ENCODE measurements around the gene PRXL2B. TPM values are rescaled to one million over a fixed set of nuclear protein-coding genes. Genes with fewer than 3 reads are reported as not detected.
A peak's percentile ranks its signal among the peaks of the same experiment; 100 is the strongest.

The PRXL2B gene
- total and polyA plus RNA-seq, 10 of the 15 experiments (the other 5 are each of a cell fraction or from before 2014, with no cell fraction given) = 0.44 to 5.6 (median 4.0) TPM

DNA sequence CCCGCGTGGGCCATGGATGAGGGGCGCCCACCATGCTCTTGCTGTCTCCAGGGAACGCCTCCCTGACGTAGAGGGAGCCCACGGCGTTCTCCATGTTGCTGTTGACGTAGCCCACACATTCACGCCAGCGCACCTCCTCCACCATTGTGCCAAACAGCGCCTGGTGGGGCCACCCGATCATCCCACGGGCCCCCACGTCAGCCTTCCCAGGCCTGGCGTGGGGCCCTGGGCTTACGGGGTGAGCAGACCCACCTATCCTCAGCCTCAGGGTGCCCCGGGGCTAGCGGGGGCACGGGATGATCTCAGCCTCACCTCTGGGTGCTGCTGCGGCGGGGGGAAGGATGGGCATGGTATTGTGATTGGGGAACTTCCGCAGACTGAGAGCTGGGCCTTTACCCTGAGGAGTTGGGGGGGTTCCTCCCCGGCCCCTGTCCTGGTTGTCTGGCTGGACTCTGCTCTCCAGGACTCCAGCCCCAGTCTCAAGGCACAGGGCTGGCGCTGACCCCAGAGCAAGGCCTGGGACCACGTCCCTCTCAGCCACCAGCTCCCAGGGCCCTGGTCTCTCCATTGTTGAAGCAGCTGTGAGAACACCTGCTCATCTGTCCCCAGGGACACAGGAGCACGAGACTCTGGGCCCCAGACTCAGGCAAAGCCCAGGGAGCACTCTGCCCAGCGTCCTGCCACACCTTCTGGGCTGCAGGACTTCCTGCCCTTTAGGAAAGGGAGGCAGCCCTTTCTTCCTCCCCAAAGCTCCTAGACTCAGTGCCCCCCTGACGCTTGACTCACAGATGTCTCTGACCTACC, 10.2 kb downstream of the PRXL2B start:
- ChIA-PET RAD21 (ENCODE audit: unreplicated experiment) (interaction anchor here (0.8 kb wide), 1 partner anchor 41 kb away, joined by 3 read pairs; the partner anchor contains the start of gene TNFRSF14), POLR2A (interaction anchor here (0.5 kb wide), 1 partner anchor 48 kb away, joined by 3 read pairs; no protein-coding TSS in a partner anchor), CTCF (no interaction called here), SMC1A (ENCODE audit: uncharacterized antibody, unreplicated experiment) (interaction anchor here (0.6 kb wide), 1 partner anchor 1280 kb away, joined by 3 read pairs; no protein-coding TSS in a partner anchor)
- intact Hi-C loops (cut with micrococcal nuclease; ENCODE audit: unreplicated experiment) = no loop called here
- peak; percentile 15; the same call in 1 of the 3 replicates for ATAC-seq
- Histone ChIP-seq H3K9me3 (replicated peaks; ENCODE audit: control insufficient read depth, insufficient read depth, low read length) (no peaks in the 10 kb centered on the region), H3K27me3 (replicated peaks in 1 of 2; ENCODE audit: control insufficient read depth in 2 of 2, insufficient read depth in 2 of 2, low read length in 1 of 2) (no peaks in the 10 kb centered on the region), H3K4me3 (no peak overlapping the region), H3K4me1 (ENCODE audit: control insufficient read depth, insufficient read depth, low read length) (no peaks in the 10 kb centered on the region), H4K20me1 (ENCODE audit: control insufficient read depth, insufficient read depth) (no peaks in the 10 kb centered on the region), H3K36me3 (ENCODE audit: control insufficient read depth in 2 of 2, insufficient read depth in 2 of 2, low read length in 1 of 2) (no peaks in the 10 kb centered on the region), H3K79me2 (ENCODE audit: control insufficient read depth, insufficient read depth, low read length) (no peaks in the 10 kb centered on the region), H3K9ac (ENCODE audit: control insufficient read depth, insufficient read depth, low read length) (no peak overlapping the region), H3K27ac (ENCODE audit: control insufficient read depth, insufficient read depth) (no peak overlapping the region), H2AFZ (ENCODE audit: control insufficient read depth, low read depth, low read length) (no peak overlapping the region), H3K4me2 (ENCODE audit: control insufficient read depth, insufficient read depth) (no peak overlapping the region)
- WGBS (ENCODE audit: insufficient coverage, insufficient replicate concordance, low lambda C conversion rate, missing lambda C conversion rate) = 34% methylated on average over 26 of the region's 28 CpGs
- no peak for DNase-seq (ENCODE audit: low read depth, low spot score)
- BruUV-seq (replicated peaks) = no TSS peak
- TF ChIP-seq MEF2B (IDR thresholded peaks at IDR 0.05; ENCODE audit: partially characterized antibody, poor library complexity, severe bottlenecking) (peak; percentile 66), BHLHE40 (IDR thresholded peaks at IDR 0.05; ENCODE audit: borderline replicate concordance in 1 of 2, low read depth in 2 of 2, low read length in 1 of 2) (peak in 1 of 2 experiments; percentile 83; a peak in 2 of 4 replicates)
- TF ChIP-seq, protein P1, sequence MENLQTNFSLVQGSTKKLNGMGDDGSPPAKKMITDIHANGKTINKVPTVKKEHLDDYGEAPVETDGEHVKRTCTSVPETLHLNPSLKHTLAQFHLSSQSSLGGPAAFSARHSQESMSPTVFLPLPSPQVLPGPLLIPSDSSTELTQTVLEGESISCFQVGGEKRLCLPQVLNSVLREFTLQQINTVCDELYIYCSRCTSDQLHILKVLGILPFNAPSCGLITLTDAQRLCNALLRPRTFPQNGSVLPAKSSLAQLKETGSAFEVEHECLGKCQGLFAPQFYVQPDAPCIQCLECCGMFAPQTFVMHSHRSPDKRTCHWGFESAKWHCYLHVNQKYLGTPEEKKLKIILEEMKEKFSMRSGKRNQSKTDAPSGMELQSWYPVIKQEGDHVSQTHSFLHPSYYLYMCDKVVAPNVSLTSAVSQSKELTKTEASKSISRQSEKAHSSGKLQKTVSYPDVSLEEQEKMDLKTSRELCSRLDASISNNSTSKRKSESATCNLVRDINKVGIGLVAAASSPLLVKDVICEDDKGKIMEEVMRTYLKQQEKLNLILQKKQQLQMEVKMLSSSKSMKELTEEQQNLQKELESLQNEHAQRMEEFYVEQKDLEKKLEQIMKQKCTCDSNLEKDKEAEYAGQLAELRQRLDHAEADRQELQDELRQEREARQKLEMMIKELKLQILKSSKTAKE (IDR thresholded peaks at IDR 0.05; ENCODE audit: low read depth, poor library complexity, severe bottlenecking) = no peak
- in situ Hi-C loops (cut with MboI) = no loop called here
- FAIRE-seq = no peak

Measured in GM12878 (cell line).